Measurements from ENCODE around the gene TSPAN31.
"Not testable (repeated sequence)": the region's sequence is repeated elsewhere in the genome, so short reads cannot be mapped to it uniquely, and the experiment has no call there.

Gene TSPAN31

GRCh38 chr12:57721846-57722608, 22.8 kb upstream of the TSPAN31 start:
- not testable (repeated sequence) for DNase-seq

GRCh38 chr12:57722716-57723629, 21.9 kb upstream of the TSPAN31 start:
- no peak for DNase-seq

GRCh38 chr12:57723630-57723962, 21.2 kb upstream of the TSPAN31 start:
- DNase-seq, result no peak

- DNase-seq, result no peak
Observed at GRCh38 chr12:57724003-57724935, 20.6 kb upstream of the TSPAN31 start.

- no peak for DNase-seq
Observed at GRCh38 chr12:57724936-57725740, 19.7 kb upstream of the TSPAN31 start.

GRCh38 chr12:57725851-57726150, 19.0 kb upstream of the TSPAN31 start:
- no peak for DNase-seq

GRCh38 chr12:57726151-57726883, 18.5 kb upstream of the TSPAN31 start:
- peak in 37 of 56 donors; percentile 17 to 72 (median 37) for DNase-seq

GRCh38 chr12:57726884-57727757, 17.7 kb upstream of the TSPAN31 start:
- peak in 2 of 56 donors; percentile 12 to 34 for DNase-seq

- DNase-seq, result no peak
Observed at GRCh38 chr12:57727758-57728395, 17.0 kb upstream of the TSPAN31 start.

- no peak for DNase-seq
Observed at GRCh38 chr12:57729321-57729844, 15.5 kb upstream of the TSPAN31 start.

GRCh38 chr12:57730336-57731067, 14.3 kb upstream of the TSPAN31 start:
- DNase-seq, result no peak

GRCh38 chr12:57731411-57732080, 13.3 kb upstream of the TSPAN31 start:
- no peak for DNase-seq

- DNase-seq, result no peak
Observed at GRCh38 chr12:57732270-57732669, 12.6 kb upstream of the TSPAN31 start.

GRCh38 chr12:57732726-57733593, 11.9 kb upstream of the TSPAN31 start:
- DNase-seq, result no peak

- DNase-seq, result no peak
Observed at GRCh38 chr12:57733928-57734327, 10.9 kb upstream of the TSPAN31 start.

GRCh38 chr12:57734591-57734990, 10.2 kb upstream of the TSPAN31 start:
- no peak for DNase-seq

Data from amygdala (tissue), 56 donors.